HUDEP-2 (cell line): ENCODE measurements around the gene SCAMP2.

Source experiments
- DNase-seq, 76 experiments: peaks; one replicate each; lab custom pipeline; 2025; ENCODE audit not compliant: unreplicated experiment in 76 of 76; lab: John Stamatoyannopoulos, UW

SCAMP2 gene

GRCh38 chr15:74799856-74800558 is 73.2 kb downstream of the SCAMP2 start:
- peak in 68 of 76 experiments; percentile 11 to 82 (median 64) for DNase-seq

- no peak for DNase-seq
Observed at GRCh38 chr15:74799255-74799855, 73.8 kb downstream of the SCAMP2 start.

- DNase-seq, result no peak
Observed at GRCh38 chr15:74798388-74799254, 74.5 kb downstream of the SCAMP2 start.

- DNase-seq, result no peak
Observed at GRCh38 chr15:74795966-74796625, 77.1 kb downstream of the SCAMP2 start.

GRCh38 chr15:74794970-74795349 is 78.2 kb downstream of the SCAMP2 start:
- DNase-seq, result no peak

GRCh38 chr15:74794248-74794969 is 78.8 kb downstream of the SCAMP2 start:
- DNase-seq, result no peak
